Activated CD4-positive, alpha-beta T cell treated with anti-CD3 and anti-CD28 coated beads, Interleukin-2, Interleukin-4, amounts not matched to agents 100 ng/mL and 50 ng/mL, durations not matched to agents 16 hours and 8 hours (primary cell): Measurements from ENCODE around the gene PHKA2.

ENCODE experiments used
- DNase-seq: peaks from one replicate; pipeline ENCODE4 v3.0.0-alpha.2; 2020; ENCODE audit warnings: low spot score

Gene PHKA2

DNA sequence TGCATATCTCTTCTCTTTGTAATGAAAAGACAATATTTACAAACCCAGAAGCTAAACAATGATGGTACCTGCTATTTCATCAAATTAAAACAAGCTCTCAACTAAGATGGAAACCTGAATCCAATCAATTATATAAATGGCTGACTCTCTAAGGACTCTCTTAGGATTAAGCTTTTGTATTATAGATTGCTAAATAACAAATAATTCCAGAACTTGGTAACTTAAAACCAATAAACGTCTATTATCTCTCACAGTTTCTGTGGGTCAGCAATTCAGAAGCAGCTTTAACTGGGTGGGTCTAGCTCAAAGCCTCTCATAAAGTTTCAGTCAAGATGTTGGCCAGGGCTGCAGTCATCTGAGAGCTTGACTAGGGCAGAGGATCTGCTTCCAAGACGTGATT, 12.4 kb downstream of the PHKA2 start:
- DNase-seq: no peak

GRCh38 chrX:18970465-18970864, 13.4 kb downstream of the PHKA2 start:
- DNase-seq: no peak

DNA sequence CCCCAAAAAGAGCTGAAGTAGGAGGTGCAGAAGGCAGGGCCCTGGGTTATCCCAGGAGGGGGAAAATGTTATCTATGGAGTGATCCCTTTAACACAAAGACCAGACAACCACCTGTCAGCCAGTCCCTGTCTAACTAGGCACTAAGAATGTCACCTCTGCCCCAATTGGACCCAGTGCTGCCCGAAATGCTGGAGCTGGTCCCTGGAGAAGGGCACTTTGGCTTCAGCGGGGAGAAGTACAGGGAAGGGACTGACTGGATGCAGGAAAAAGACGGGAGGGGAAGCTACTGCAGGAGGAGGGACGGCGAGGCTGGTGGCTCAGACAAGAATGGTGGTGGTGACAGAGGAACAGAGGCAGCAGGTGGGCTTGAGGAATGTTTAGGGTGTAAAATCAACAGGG, 17.3 kb downstream of the PHKA2 start:
- no peak for DNase-seq

GRCh38 chrX:18964901-18965300, 19.0 kb downstream of the PHKA2 start:
- no peak for DNase-seq

- no peak for DNase-seq
Measured at GRCh38 chrX:18964026-18964425, 19.9 kb downstream of the PHKA2 start.

DNA sequence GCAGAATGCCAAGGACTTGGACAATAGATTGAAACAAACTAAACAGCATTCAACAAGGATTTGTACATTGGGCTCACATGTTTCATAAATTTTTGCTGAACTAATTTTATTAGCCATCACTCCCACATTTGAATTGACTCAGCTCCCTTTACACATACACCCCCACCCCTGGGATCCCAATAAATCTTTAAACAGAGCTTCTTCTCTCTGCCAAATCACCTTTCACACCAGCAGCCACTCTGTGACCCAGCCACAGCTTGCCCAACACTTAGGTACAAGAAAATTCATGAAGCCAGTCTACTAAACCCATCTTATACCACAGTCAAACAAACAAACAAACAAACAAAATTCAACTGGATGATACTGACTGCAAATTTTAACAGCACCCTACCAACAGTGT, 21.6 kb downstream of the PHKA2 start:
- DNase-seq: no peak

DNA sequence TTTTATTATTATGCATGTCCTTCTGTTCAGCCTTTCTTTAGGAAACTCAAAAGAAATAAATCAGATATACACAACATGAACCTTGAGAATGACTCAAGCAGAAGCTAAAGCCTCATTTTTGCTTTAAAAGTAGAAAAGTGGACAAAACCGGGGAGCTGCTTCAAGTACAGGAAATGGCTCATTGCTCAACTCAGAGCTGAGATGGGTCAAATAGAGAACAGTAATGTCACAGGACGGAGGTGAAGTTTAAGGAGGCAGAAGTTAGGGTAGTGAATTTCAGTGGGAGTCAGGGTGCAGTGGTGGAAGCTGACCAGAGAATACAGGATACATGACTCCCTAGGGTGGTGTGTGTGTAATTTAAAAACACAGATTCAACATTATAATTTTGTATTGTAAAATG, 22.2 kb downstream of the PHKA2 start:
- peak; percentile 27 for DNase-seq

- no peak for DNase-seq
Measured at GRCh38 chrX:18956303-18957032, 27.4 kb downstream of the PHKA2 start.

DNA sequence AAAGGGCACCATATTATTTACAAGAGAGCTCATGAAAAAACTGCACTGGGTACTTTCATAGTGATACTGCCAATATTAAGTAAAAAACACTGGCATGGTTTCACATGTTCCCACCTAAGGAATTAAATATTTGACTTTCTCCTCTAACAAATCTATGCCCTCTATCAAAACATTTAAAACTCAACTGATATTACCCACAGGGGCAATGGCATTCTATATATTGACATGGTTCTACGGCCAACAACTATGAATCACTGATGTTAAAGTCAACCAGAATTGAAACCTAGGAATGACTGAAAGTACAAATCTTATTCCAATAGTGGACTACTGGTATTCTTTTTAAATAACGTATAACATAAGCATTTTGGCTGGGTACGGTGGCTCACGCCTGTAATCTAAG, 28.2 kb downstream of the PHKA2 start:
- no peak for DNase-seq

- DNase-seq: no peak
Measured at GRCh38 chrX:18951032-18951431, 32.9 kb downstream of the PHKA2 start.

- DNase-seq: no peak
Measured at GRCh38 chrX:18949944-18950301, 34.0 kb downstream of the PHKA2 start.

GRCh38 chrX:18949291-18949943, 34.5 kb downstream of the PHKA2 start:
- DNase-seq: no peak

DNA sequence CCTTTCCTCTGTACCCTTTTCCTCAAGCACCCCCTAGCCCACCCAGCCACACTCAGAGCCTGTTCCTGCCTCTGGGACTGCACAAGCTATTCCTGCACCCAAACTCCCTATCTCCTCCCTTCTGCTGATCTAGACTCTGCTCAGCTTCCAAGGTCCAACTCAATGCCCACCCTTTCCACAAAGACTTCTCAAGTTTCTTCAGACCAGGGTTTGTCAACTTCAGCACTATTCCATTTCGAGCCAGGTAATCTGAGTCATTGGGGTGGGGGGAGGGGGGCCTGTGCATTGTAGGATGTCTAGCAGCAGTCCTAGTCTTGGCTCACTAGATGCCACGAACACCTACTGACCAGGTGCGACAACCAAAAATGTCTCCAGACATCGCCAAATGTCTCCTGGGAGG, 37.3 kb downstream of the PHKA2 start:
- no peak for DNase-seq

DNA sequence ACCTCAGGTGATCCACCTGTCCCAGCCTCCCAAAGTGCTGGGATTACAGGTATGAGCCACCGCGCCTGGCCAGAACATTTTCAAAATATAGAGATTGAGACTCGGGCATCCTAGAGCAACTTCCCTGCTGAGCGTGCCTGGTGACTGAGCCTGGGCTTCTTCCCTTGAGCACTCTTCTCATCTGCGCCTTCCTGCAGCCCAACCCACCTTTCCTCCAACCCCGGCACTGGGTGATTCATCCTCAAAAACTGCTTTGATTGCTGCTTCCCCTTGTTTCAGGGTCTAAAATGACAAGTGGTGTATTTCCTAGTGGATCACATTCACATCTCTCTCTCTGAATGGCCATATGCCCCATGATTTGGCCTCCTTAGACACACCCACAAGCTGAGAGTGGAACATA, 37.8 kb downstream of the PHKA2 start:
- DNase-seq: no peak

DNA sequence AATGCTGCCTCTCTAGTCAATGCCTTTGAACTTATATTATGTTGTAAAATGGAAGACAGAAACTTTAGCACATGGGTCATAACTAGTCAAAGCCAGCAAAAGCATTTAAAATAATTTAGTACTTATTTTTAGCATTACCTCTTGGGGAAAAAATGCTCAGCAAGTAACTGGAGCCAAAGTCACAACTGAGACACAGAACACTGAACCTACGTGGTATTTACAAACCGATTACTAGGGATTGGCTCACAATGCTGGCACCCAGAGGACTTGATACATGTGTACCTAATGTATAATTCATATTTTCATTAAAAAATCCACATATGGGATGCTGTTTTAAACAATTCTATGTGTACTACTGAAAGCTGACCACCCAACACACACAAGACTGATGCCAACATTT, 38.4 kb downstream of the PHKA2 start:
- no peak for DNase-seq

DNA sequence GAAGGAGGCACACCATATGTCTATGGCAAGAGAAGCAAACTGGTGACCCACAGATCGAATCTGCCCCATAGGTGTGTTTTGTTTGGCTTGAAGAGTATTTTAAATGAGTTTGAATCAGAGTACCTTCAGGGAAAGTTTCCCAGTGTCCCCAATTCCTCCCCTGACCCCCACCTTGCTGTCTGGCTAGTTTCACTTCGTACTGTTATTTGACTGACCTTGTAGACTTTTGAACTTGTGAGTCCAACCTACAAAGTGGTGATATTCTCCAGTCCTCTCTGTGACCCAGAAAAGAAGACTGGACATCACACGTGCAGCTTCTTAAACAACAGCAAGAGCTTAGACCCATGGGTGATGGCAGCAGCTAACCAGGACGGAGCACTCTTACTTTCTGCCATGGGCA, 39.4 kb downstream of the PHKA2 start:
- no peak for DNase-seq

DNA sequence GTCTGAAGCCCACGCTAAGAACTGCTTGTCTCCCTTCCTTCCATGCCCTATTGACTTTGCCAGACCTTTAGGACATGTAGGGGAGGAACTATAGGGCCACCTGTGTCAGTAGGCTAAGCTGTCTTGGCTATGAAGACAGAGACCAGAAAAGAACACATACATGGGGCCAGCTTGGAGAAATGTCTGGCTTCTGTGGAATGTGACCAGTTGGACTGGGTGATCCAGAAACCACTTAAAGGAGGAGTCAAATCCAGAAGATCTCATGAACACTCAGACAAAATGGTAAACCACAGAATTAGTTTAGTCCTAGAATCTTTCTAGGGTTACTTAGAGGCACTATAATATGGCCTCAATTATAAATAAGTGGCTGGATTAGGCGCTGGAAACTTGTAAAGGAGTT, 42.0 kb downstream of the PHKA2 start:
- DNase-seq: no peak

- no peak for DNase-seq
Measured at GRCh38 chrX:18938710-18939109, 45.2 kb downstream of the PHKA2 start.

DNA sequence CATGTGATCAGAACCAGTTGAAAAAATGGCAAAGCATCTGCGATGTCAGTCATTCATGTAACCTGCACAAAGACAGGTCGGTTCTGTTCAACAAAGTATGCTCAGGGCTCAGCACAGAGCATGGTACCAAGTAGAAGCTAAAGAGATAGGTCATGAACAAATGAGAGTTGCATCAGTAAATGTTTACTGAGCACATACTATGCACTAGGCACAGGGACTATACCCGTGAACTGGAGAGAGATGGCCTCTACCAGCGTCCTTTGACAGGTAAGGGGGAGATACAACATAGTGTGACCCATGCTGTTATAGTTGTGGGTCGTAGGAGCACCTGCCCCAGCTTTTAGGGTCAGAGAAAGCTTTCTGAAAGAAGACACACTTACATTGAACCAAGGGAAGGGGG, 46.7 kb downstream of the PHKA2 start:
- DNase-seq: no peak

DNA sequence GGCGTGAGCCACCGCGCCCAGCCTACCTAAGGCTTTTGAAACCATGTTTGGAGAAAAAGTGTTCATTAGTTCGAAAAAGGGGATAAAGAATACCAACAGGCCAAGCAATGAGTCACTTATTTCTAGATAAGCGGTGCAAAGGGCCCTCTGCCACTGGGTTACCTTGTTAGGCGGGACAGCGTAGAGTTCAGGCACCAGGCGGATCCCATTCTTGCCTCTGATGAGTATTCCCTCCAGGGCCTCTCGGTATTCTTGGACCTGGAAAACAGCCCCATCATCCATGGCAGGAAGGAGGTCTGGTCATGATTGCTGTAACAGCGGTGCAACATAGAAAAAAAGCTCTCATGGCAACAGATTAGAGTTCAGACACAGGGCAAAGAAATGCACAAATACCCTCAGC, 48.0 kb downstream of the PHKA2 start:
- no peak for DNase-seq

DNA sequence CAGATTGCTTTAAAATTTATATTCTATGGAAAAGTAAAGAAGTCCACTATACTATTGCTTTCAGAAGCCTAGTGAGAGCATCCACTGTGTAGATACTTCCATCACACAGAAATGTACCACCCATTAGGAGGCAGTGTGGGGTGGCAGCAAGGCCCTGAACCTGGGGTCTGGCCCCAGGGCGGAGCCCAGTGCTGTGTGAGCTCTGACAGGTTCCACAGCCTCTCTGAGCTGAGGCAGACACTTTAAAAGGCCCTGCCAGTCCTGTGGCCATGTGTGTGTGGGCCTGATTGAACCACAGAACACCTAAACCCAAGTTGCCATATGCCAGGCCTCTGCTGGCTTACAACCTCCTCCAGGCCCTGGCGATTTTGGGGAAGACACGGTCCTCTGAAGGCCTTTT, 49.2 kb downstream of the PHKA2 start:
- DNase-seq: no peak

- DNase-seq: no peak
Measured at GRCh38 chrX:18933617-18934016, 50.3 kb downstream of the PHKA2 start.

DNA sequence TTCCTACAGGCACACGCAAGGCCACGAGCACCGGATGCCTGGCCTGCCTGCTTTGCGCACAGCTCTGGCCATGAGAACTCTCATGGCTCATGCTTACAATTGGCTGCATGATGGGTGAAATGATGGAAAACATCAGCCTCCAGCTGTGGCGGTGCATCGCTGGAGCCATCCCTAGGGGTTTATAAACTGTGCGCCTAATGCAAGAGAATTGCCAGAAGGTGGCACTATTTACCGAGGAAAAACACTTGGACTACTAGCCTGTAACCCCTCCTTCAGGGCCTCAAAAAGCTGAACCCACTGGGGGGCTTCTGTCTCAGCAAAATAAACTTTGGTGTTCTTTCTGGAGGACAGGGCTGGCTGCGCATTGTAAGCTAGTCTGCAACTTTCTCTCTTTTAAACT, 51.9 kb downstream of the PHKA2 start:
- peak; percentile 17 for DNase-seq

DNA sequence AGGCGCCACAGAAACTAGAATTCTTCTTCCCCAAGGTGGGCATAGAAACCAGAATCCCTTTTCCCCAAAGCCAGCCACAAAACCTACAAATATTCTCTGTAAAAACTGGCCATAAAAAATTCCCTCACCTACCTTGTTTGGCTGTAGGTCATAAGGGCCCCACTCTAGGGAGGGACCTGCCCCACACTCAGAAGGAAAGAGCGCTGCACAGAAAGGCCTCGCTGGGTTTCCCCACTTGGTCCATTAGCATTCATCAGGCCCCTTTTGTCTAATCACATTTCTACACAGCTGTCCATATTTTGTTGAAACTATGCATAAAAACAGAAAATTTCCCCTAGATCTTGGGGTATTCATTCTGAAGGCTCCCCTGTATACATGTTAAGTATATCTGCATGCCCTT, 54.1 kb downstream of the PHKA2 start:
- DNase-seq: no peak
